GM12878 (cell line): ENCODE data around the gene RXFP3. TPM values are rescaled to one million over a fixed set of nuclear protein-coding genes. Genes with fewer than 3 reads are reported as not detected.

Experiments
- ATAC-seq: fragments of 200-7000 bp; cut with Tn5 transposase; 3 replicates; pipeline ENCODE4 v1.9.1; 2020; ENCODE audit warnings: mild to moderate bottlenecking, moderate library complexity
- Bru-seq: library from RNA; stranded (reverse); fragments of 400-500 nt; gene quantifications from one replicate; lab custom pipeline; 2021; lab: Mats Ljungman, UMichigan
- BruChase-seq, 2 experiments: library from RNA; stranded (reverse); fragments of 400-500 nt; gene quantifications; one replicate each; lab custom pipeline; 2021; lab: Mats Ljungman, UMichigan
- BruUV-seq: library from RNA; stranded (reverse); fragments of 400-500 nt; replicated peaks from 2 replicates; lab custom pipeline; 2021; lab: Mats Ljungman, UMichigan
- CTCF ChIA-PET: fragments of 300-600 bp; sonication (Branson Sonifier 250); formaldehyde crosslinking; extraction: SDS; loops from one replicate; lab custom pipeline; 2021; ENCODE audit warnings: inconsistent platforms; lab: Yijun Ruan, JAX
- POLR2A ChIA-PET: fragments of 350-600 bp; formaldehyde crosslinking; extraction: SDS; loops from one replicate; lab custom pipeline; 2021; ENCODE audit warnings: inconsistent platforms; lab: Charles Lee
- RAD21 ChIA-PET: fragments of 300-600 bp; sonication (Branson Sonifier 250); formaldehyde crosslinking; loops from one replicate; lab custom pipeline; 2023; ENCODE audit warnings: antibody characterized with exemption; ENCODE audit not compliant: unreplicated experiment; lab: Charles Lee
- SMC1A ChIA-PET: fragments of 300-600 bp; sonication (Branson Sonifier 250); formaldehyde crosslinking; loops from one replicate; lab custom pipeline; 2023; ENCODE audit not compliant: unreplicated experiment, uncharacterized antibody; lab: Charles Lee
- DNase-seq: peaks from one replicate; pipeline ENCODE4 v3.0.0-alpha.2; 2011; ENCODE audit warnings: low read depth, low spot score
- FAIRE-seq: peaks from 3 replicates; lab custom pipeline; 2011; peaks lifted over from hg19 to GRCh38; lab: Jason Lieb, UNC
- H2AFZ ChIP-seq: 2 replicates; pipeline ENCODE4 v1.6.0; 2011; ENCODE audit warnings: low read depth, low read length, control low read depth; ENCODE audit not compliant: control insufficient read depth
- H3K27ac ChIP-seq: 2 replicates; pipeline ENCODE4 v1.5.1; 2011; ENCODE audit warnings: control low read depth; ENCODE audit not compliant: control insufficient read depth, insufficient read depth
- H3K27me3 ChIP-seq, 2 experiments: replicated peaks in 1 of 2; 2 replicates each; pipeline versions ENCODE4 v1.6.0 to v1.6.1; 2011; ENCODE audit warnings: low read length in 1 of 2; ENCODE audit not compliant: control insufficient read depth in 2 of 2, insufficient read depth in 2 of 2
- H3K36me3 ChIP-seq, 2 experiments: 2 replicates each; pipeline ENCODE4 v1.5.1; 2011; ENCODE audit warnings: low read length in 1 of 2; ENCODE audit not compliant: control insufficient read depth in 2 of 2, insufficient read depth in 2 of 2
- H3K4me1 ChIP-seq: 2 replicates; pipeline ENCODE4 v1.6.1; 2011; ENCODE audit warnings: mild to moderate bottlenecking, low read length, moderate library complexity, mixed read lengths; ENCODE audit not compliant: control insufficient read depth, insufficient read depth
- H3K4me2 ChIP-seq: 2 replicates; pipeline ENCODE4 v1.6.0; 2011; ENCODE audit warnings: control low read depth; ENCODE audit not compliant: control insufficient read depth, insufficient read depth
- H3K4me3 ChIP-seq: fragments of 200-600 bp; sonication (generic); 2 replicates; pipeline ENCODE4 v1.5.1; 2016
- H3K79me2 ChIP-seq: 2 replicates; pipeline ENCODE4 v1.6.0; 2011; ENCODE audit warnings: low read length; ENCODE audit not compliant: control insufficient read depth, insufficient read depth
- H3K9ac ChIP-seq: 2 replicates; pipeline ENCODE4 v1.8.0; 2011; ENCODE audit warnings: low read length, control low read depth, mixed read lengths; ENCODE audit not compliant: control insufficient read depth, insufficient read depth
- H3K9me3 ChIP-seq: replicated peaks from 3 replicates; pipeline ENCODE4 v1.5.1; 2011; ENCODE audit warnings: mild to moderate bottlenecking, low read length; ENCODE audit not compliant: control insufficient read depth, insufficient read depth
- H4K20me1 ChIP-seq: 2 replicates; pipeline ENCODE4 v1.6.0; 2011; ENCODE audit not compliant: control insufficient read depth, insufficient read depth
- RAD21 ChIP-seq: IDR thresholded peaks from 2 replicates; pipeline ENCODE4 v1.6.1; 2011; ENCODE audit warnings: mild to moderate bottlenecking, low read depth, low read length, moderate library complexity; ENCODE audit not compliant: insufficient read depth
- TAF1 ChIP-seq: IDR thresholded peaks from 2 replicates; pipeline ENCODE4 v1.6.1; 2011; ENCODE audit warnings: mild to moderate bottlenecking, low read depth, low read length, borderline replicate concordance
- ZNF592 ChIP-seq: fragments of 450-650 bp; IDR thresholded peaks from 2 replicates; pipeline ENCODE4 v1.6.1; 2017; ENCODE audit warnings: mild to moderate bottlenecking, moderate library complexity
- WGBS: methylation state at CpG from one replicate; pipeline ENCODE4 v1.1.6; 2016; ENCODE audit warnings: low lambda C conversion rate; ENCODE audit not compliant: insufficient replicate concordance, insufficient coverage; ENCODE audit errors: missing lambda C conversion rate; 5-methylcytosine and 5-hydroxymethylcytosine counted together
- in situ Hi-C: fragments of 300-500 bp; cut with MboI; formaldehyde crosslinking; loops from 9 replicates; pipeline ENCODE4 v1.14.3; 2018; ENCODE audit warnings: mixed read lengths
- intact Hi-C: fragments of 100-400 bp; cut with micrococcal nuclease; formaldehyde crosslinking; loops from one replicate; pipeline ENCODE4 v1.14.2; 2022; ENCODE audit not compliant: unreplicated experiment
- long read RNA-seq, 2 experiments: library from polyadenylated mRNA; unstranded; transcript quantifications; one replicate each; pipeline ENCODE4 v2.0.0, GENCODE V29; 2019 to 2020
- polyA minus RNA-seq, 3 experiments: library from RNA; depleted of rRNA, polyadenylated mRNA; stranded (reverse); fragments of >200 nt; gene quantifications; 2 replicates each; pipeline ENCODE4 v1.2.3, GENCODE V29; 2011
- polyA plus RNA-seq, 11 experiments: library from polyadenylated mRNA; depleted of rRNA in 4 of 11; unstranded in 6 of 11; stranded (reverse) in 5 of 11; fragments of >200 nt; fragmentation: Nextera tagmentation in 4 of 11; fragmentation: Illumina TruSeq in 1 of 11; extraction: Ambion mirVana in 4 of 11; extraction: Trizol in 1 of 11; gene quantifications; 1 replicate in 1 of 11; 2 replicates in 10 of 11; pipeline versions ENCODE4 v1.2.1 to v1.2.3, GENCODE V29; 2011 to 2016; ENCODE audit warnings: inconsistent platforms in 2 of 11, missing spikeins in 2 of 11, low read depth in 1 of 11
- total RNA-seq, 4 experiments: library from RNA; depleted of rRNA in 3 of 4; stranded (reverse); fragments of >200 nt in 3 of 4; fragmentation: Illumina TruSeq in 1 of 4; extraction: Trizol in 1 of 4; gene quantifications; 2 replicates each; pipeline versions ENCODE4 v1.2.1 to v1.2.3, GENCODE V29; 2013 to 2021

The RXFP3 gene
- total RNA-seq (2013; cell fraction: nucleolus; rRNA removed), result 0.33 and 0.61 TPM in 2 replicates
- total RNA-seq (2014; rRNA removed) (not detected in 2 replicates), total RNA-seq (2014; rRNA removed; fragmentation: Illumina TruSeq; extraction: Trizol) (not detected in 2 replicates), total RNA-seq (2021) (not detected in 2 replicates), polyA plus RNA-seq (2011; rRNA removed) (0.03 TPM in 1 of 2 replicates, not detected in the other), polyA plus RNA-seq (2014; fragmentation: Illumina TruSeq; extraction: Trizol) (not detected in 2 replicates), polyA plus RNA-seq (2014; fragmentation: Nextera tagmentation; extraction: Ambion mirVana) (not detected), polyA plus RNA-seq (2014; rRNA removed) (0.06 TPM in 1 of 2 replicates, not detected in the other), polyA plus RNA-seq (2016; fragmentation: Nextera tagmentation; extraction: Ambion mirVana) (not detected), polyA minus RNA-seq (2011; rRNA and poly(A)+ RNA removed) (0.15 and 0.41 TPM in 2 replicates), Bru-seq, nascent RNA (percentile 21 among the genes with signal in this experiment), BruChase-seq, experiment 1, labeled RNA remaining after a 6-hour chase (percentile 18 among the genes with signal in this experiment), BruChase-seq, experiment 2, labeled RNA remaining after a 2-hour chase (percentile 25 among the genes with signal in this experiment)
- polyA plus RNA-seq (2011; ENCODE audit: low read depth), result not detected
- 0.05 TPM in 1 of 2 replicates, not detected in the other for polyA plus RNA-seq (2011; cell fraction: cytosol; rRNA removed)
- 0.48 and 0.79 TPM in 2 replicates for polyA plus RNA-seq (2011; cell fraction: nucleus; rRNA removed)
- polyA plus RNA-seq (2012), result not detected in 2 replicates
- 0.52 TPM in 1 of 2 replicates, not detected in the other for polyA minus RNA-seq (2011; cell fraction: cytosol; rRNA and poly(A)+ RNA removed)
- 0.85 and 2.1 TPM in 2 replicates for polyA minus RNA-seq (2011; cell fraction: nucleus; rRNA and poly(A)+ RNA removed)
- long read RNA-seq, experiment 1, result 0 reads
- long read RNA-seq, experiment 2, result 0 reads

GRCh38 chr5:33936381-33937016 lies at the start of gene RXFP3:
TSS of gene RXFP3 (plus strand) at chr5:33936386. CDS start at chr5:33936741, 355 bp downstream.
- no peak for FAIRE-seq
- no peak for ATAC-seq
- POLR2A ChIA-PET, result interaction anchor here (0.6 to 1.1 kb wide), 2 partner anchors 467 to 501 kb away, joined by 3 read pairs; no protein-coding TSS in a partner anchor
- Histone ChIP-seq H3K4me2 (peak within 1 kb of the TSS; percentile 56), H3K27ac (no peak within 1 kb of the TSS), H3K4me3 (peak within 1 kb of the TSS; percentile 16; the same call in 1 of the 2 replicates), H3K79me2 (no peaks in the 10 kb centered on the region), H3K27me3 (no peaks in the 10 kb centered on the region; a peak in 1 of 4 replicates), H4K20me1 (no peaks in the 10 kb centered on the region), H3K36me3 (no peaks in the 10 kb centered on the region), H2AFZ (no peak within 1 kb of the TSS), H3K4me1 (peaks cover 16% of the 10 kb centered on the region), H3K9ac (no peak within 1 kb of the TSS), H3K9me3 (no peaks in the 10 kb centered on the region; the same call in 2 of the 3 replicates)
- BruUV-seq, result no TSS peak
- intact Hi-C loops (no loop called here), in situ Hi-C loops (no loop called here)
- TF ChIP-seq ZNF592 (no peak), TAF1 (no peak), RAD21 (no peak)
- CTCF ChIA-PET, result interaction anchor here (0.8 to 6.6 kb wide), 8 partner anchors 34 to 505 kb away, joined by 3 to 96 read pairs (median 12); no protein-coding TSS in a partner anchor
- 64% methylated on average over 45 of the region's 45 CpGs for WGBS
- SMC1A ChIA-PET, result interaction anchor here (1.0 to 7.4 kb wide), 13 partner anchors 13 to 502 kb away, joined by 3 to 80 read pairs (median 46); partner anchors contain the start of gene TARS1
- DNase-seq, result no peak
- RAD21 ChIA-PET, result interaction anchor here (0.7 to 5.0 kb wide), 6 partner anchors 31 to 501 kb away, joined by 3 to 83 read pairs (median 50); partner anchors contain the start of gene TARS1
